Measurements from ENCODE around the gene CT47C1. TPM values are rescaled to one million over a fixed set of nuclear protein-coding genes. Genes with fewer than 3 reads are reported as not detected.

Gene CT47C1
- total RNA-seq, 2 experiments from 2014 or later, result not detected

DNA sequence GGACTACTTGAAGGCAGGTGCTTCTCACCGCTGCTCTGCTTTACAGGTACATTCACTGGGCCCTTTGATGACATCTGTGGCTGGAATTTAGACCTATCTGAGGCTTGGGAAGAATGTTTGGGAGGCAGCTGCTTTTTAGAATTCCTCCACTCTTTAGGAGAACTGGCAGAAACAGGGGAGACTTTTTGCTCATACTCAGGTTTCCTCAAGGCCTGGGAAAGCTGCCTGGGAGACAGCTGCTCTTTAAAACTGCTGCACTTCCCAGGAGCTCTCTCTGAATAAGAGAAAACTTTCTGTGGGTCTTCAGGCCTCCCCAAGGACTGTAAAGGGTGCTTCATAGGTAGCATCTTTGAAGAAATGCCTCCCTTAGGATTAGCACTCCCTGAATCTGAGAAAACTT, 14.3 kb downstream of the CT47C1 start:
- ChIA-PET CTCF (ENCODE audit: unreplicated experiment) (no interaction called here), POLR2A (no interaction called here)
- Histone ChIP-seq H3K79me2 (ENCODE audit: insufficient read depth, low read depth, low read length) (no peaks in the 10 kb centered on the region), H3K27ac (ENCODE audit: low read depth, low read length, poor library complexity, severe bottlenecking) (no peak overlapping the region), H3K9me2 (ENCODE audit: insufficient read depth, low read length) (no peaks in the 10 kb centered on the region), H3K4me3 (ENCODE audit: low read depth, low read length, poor library complexity, severe bottlenecking) (no peak overlapping the region), H3K36me3 (ENCODE audit: insufficient read depth, low read length) (no peaks in the 10 kb centered on the region), H4K20me1 (ENCODE audit: insufficient read depth, low read length) (no peaks in the 10 kb centered on the region), H2AFZ (ENCODE audit: low read length) (no peak overlapping the region), H3K4me2 (ENCODE audit: low read length) (no peak overlapping the region), H3K4me1 (ENCODE audit: insufficient read depth, low read length, poor library complexity, severe bottlenecking) (no peaks in the 10 kb centered on the region), H3K9me3 (ENCODE audit: low read length) (no peaks in the 10 kb centered on the region)
- TF ChIP-seq, protein P1, sequence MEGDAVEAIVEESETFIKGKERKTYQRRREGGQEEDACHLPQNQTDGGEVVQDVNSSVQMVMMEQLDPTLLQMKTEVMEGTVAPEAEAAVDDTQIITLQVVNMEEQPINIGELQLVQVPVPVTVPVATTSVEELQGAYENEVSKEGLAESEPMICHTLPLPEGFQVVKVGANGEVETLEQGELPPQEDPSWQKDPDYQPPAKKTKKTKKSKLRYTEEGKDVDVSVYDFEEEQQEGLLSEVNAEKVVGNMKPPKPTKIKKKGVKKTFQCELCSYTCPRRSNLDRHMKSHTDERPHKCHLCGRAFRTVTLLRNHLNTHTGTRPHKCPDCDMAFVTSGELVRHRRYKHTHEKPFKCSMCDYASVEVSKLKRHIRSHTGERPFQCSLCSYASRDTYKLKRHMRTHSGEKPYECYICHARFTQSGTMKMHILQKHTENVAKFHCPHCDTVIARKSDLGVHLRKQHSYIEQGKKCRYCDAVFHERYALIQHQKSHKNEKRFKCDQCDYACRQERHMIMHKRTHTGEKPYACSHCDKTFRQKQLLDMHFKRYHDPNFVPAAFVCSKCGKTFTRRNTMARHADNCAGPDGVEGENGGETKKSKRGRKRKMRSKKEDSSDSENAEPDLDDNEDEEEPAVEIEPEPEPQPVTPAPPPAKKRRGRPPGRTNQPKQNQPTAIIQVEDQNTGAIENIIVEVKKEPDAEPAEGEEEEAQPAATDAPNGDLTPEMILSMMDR (conservative IDR thresholded peaks at IDR 0.05; ENCODE audit: low read length), result no peak
- TF ChIP-seq EZH2phosphoT487 (IDR thresholded peaks at IDR 0.05; ENCODE audit: borderline replicate concordance, low read depth, low read length), result no peak
- BruUV-seq (replicated peaks), result no TSS peak
- intact Hi-C loops (cut with micrococcal nuclease; ENCODE audit: unreplicated experiment), result no loop called here
- no peak for DNase-seq (ENCODE audit: low spot score)

DNA sequence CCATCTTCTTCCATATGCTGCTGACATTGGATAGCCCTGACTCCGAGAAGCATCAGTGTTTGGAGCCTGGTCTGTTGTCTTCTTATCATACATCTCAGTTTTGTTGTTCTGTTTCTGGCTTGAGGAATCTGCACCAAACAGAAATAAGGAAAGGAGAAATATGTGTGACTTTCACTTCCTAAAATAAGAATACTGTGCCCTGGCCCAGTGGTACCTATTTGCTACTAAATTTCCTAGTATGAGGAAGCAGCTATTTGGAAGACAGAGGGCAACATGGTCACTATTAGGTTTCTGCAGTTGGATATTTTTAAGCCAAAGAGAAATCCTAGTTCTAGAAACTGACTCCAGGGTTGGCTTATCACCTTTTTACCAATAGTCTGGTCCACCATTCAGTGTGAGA, 16.8 kb downstream of the CT47C1 start:
- BruUV-seq (replicated peaks), result no TSS peak
- TF ChIP-seq EZH2phosphoT487 (IDR thresholded peaks at IDR 0.05; ENCODE audit: borderline replicate concordance, low read depth, low read length), result no peak
- TF ChIP-seq, protein P1 (conservative IDR thresholded peaks at IDR 0.05; ENCODE audit: low read length), result no peak
- Histone ChIP-seq H3K9me2 (ENCODE audit: insufficient read depth, low read length) (no peaks in the 10 kb centered on the region), H2AFZ (ENCODE audit: low read length) (no peak overlapping the region), H3K9me3 (ENCODE audit: low read length) (no peaks in the 10 kb centered on the region), H3K4me1 (ENCODE audit: insufficient read depth, low read length, poor library complexity, severe bottlenecking) (no peaks in the 10 kb centered on the region), H4K20me1 (ENCODE audit: insufficient read depth, low read length) (no peaks in the 10 kb centered on the region), H3K4me3 (ENCODE audit: low read depth, low read length, poor library complexity, severe bottlenecking) (no peak overlapping the region), H3K36me3 (ENCODE audit: insufficient read depth, low read length) (no peaks in the 10 kb centered on the region), H3K27ac (ENCODE audit: low read depth, low read length, poor library complexity, severe bottlenecking) (no peak overlapping the region), H3K79me2 (ENCODE audit: insufficient read depth, low read depth, low read length) (no peaks in the 10 kb centered on the region), H3K4me2 (ENCODE audit: low read length) (no peak overlapping the region)
- CTCF ChIA-PET (ENCODE audit: unreplicated experiment), result no interaction called here
- intact Hi-C loops (cut with micrococcal nuclease; ENCODE audit: unreplicated experiment), result no loop called here
- POLR2A ChIA-PET, result no interaction called here
- no peak for DNase-seq (ENCODE audit: low spot score)

DNA sequence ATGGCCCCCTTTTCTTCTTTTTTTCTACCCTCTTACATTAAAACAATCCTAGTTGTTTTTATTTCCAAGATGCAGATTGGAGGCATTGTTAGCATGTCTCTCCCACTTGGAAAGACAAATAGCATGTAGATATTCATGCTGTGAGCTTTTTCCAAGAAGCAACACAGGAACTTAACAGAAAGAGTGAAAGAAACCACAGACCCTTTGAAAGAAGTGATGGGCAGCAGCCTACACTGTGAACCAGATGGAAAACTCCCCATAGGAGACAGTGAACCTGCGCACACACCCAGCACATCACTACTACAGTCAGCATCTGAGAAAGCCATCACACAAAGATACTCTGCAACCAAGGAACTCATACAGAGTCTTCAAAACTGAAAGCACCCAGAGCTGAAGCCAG, 17.8 kb downstream of the CT47C1 start:
- no TSS peak for BruUV-seq (replicated peaks)
- H3K27ac ChIP-seq (ENCODE audit: low read depth, low read length, poor library complexity, severe bottlenecking), result no peak overlapping the region
- H3K4me1 ChIP-seq (ENCODE audit: insufficient read depth, low read length, poor library complexity, severe bottlenecking), result no peaks in the 10 kb centered on the region
- H3K36me3 ChIP-seq (ENCODE audit: insufficient read depth, low read length), result no peaks in the 10 kb centered on the region
- no peak overlapping the region for H2AFZ ChIP-seq (ENCODE audit: low read length)
- TF ChIP-seq, protein P1 (conservative IDR thresholded peaks at IDR 0.05; ENCODE audit: low read length), result no peak
- TF ChIP-seq EZH2phosphoT487 (IDR thresholded peaks at IDR 0.05; ENCODE audit: borderline replicate concordance, low read depth, low read length), result no peak
- H3K9me3 ChIP-seq (ENCODE audit: low read length), result no peaks in the 10 kb centered on the region
- DNase-seq (ENCODE audit: low spot score), result no peak
- no peaks in the 10 kb centered on the region for H3K9me2 ChIP-seq (ENCODE audit: insufficient read depth, low read length)
- CTCF ChIA-PET (ENCODE audit: unreplicated experiment), result no interaction called here
- no peak overlapping the region for H3K4me2 ChIP-seq (ENCODE audit: low read length)
- POLR2A ChIA-PET, result no interaction called here
- intact Hi-C loops (cut with micrococcal nuclease; ENCODE audit: unreplicated experiment), result no loop called here
- H3K4me3 ChIP-seq (ENCODE audit: low read depth, low read length, poor library complexity, severe bottlenecking), result no peak overlapping the region
- no peaks in the 10 kb centered on the region for H4K20me1 ChIP-seq (ENCODE audit: insufficient read depth, low read length)
- no peaks in the 10 kb centered on the region for H3K79me2 ChIP-seq (ENCODE audit: insufficient read depth, low read depth, low read length)

All from OCI-LY7 (cell line).